B cell (primary cell): ENCODE data around the gene RIOK1. TPM values are rescaled to one million over a fixed set of nuclear protein-coding genes. Genes with fewer than 3 reads are reported as not detected.

Experiments used
- ATAC-seq: fragments of 200-7000 bp; cut with Tn5 transposase; one replicate; pipeline ENCODE4 v1.10.0; 2021; ENCODE audit warnings: low read depth, mild to moderate bottlenecking, moderate number of reproducible peaks, moderate library complexity
- CTCF ChIA-PET: fragments of 350-600 bp; sonication (Branson Sonifier 250); formaldehyde crosslinking; loops from one replicate; lab custom pipeline; 2021; ENCODE audit warnings: antibody characterized with exemption, inconsistent platforms; lab: Charles Lee
- POLR2A ChIA-PET: fragments of 350-600 bp; sonication (Branson Sonifier 250); formaldehyde crosslinking; loops from one replicate; lab custom pipeline; 2021; ENCODE audit warnings: antibody characterized with exemption; lab: Charles Lee
- DNase-seq: peaks from one replicate; pipeline ENCODE4 v3.0.0; 2013
- H2AFZ ChIP-seq: 2 replicates; pipeline ENCODE4 v1.6.1; 2012; ENCODE audit warnings: mild to moderate bottlenecking, low read depth, low read length; ENCODE audit not compliant: insufficient read depth, poor library complexity, severe bottlenecking
- H3K27ac ChIP-seq, 2 donors: 1 replicate in 1 of 2; 2 replicates in 1 of 2; pipeline ENCODE4 v1.5.1; 2012 to 2013; ENCODE audit warnings: low read length in 2 of 2, mild to moderate bottlenecking in 2 of 2, moderate library complexity in 1 of 2
- H3K27me3 ChIP-seq, 4 experiments: fragments of 200-600 bp in 1 of 4; sonication (generic) in 1 of 4; replicated peaks in 1 of 4; 1 replicate in 2 of 4; 2 replicates in 2 of 4; pipeline versions ENCODE4 v1.6.1 to v1.7.0; 2013 to 2016; ENCODE audit warnings: low read length in 3 of 4, mild to moderate bottlenecking in 2 of 4, mixed read lengths in 1 of 4, moderate library complexity in 1 of 4; ENCODE audit not compliant: insufficient read depth in 4 of 4, control insufficient read depth in 3 of 4; ENCODE audit errors: control extremely low read depth in 1 of 4
- H3K36me3 ChIP-seq, 2 experiments: replicated peaks in 1 of 2; 1 replicate in 1 of 2; 2 replicates in 1 of 2; pipeline versions ENCODE4 v1.6.1 to v1.7.1; 2013; ENCODE audit warnings: low read length in 1 of 2; ENCODE audit not compliant: insufficient read depth in 2 of 2, control insufficient read depth in 1 of 2; ENCODE audit errors: control extremely low read depth in 1 of 2, extremely low read depth in 1 of 2
- H3K4me1 ChIP-seq, 2 donors: fragments of 200-600 bp in 1 of 2; sonication (generic) in 1 of 2; 1 replicate in 1 of 2; 2 replicates in 1 of 2; pipeline versions ENCODE4 v1.5.1 to v1.6.1; 2013 to 2017; ENCODE audit warnings: low read length in 2 of 2; ENCODE audit not compliant: control insufficient read depth in 2 of 2, insufficient read depth in 2 of 2
- H3K4me2 ChIP-seq: replicated peaks from 2 replicates; pipeline ENCODE3; 2012; ENCODE audit warnings: mild to moderate bottlenecking, low read depth, low read length; ENCODE audit not compliant: poor library complexity, severe bottlenecking
- H3K4me3 ChIP-seq, 5 experiments: fragments of 200-600 bp in 1 of 5; sonication (generic) in 1 of 5; 1 replicate in 3 of 5; 2 replicates in 2 of 5; pipeline versions ENCODE4 v1.5.1 to v1.7.0; 2011 to 2016; ENCODE audit warnings: low read length in 4 of 5, mild to moderate bottlenecking in 4 of 5, low read depth in 2 of 5, control low read depth in 1 of 5, moderate library complexity in 1 of 5; ENCODE audit not compliant: insufficient read depth in 1 of 5; ENCODE audit errors: control extremely low read depth in 1 of 5, extremely low read depth in 1 of 5
- H3K79me2 ChIP-seq: fragments of 200-600 bp; sonication (generic); one replicate; pipeline ENCODE4 v1.6.0; 2016; ENCODE audit warnings: low read length; ENCODE audit not compliant: control insufficient read depth, insufficient read depth
- H3K9ac ChIP-seq: fragments of 200-600 bp; sonication (generic); 2 replicates; pipeline ENCODE4 v1.6.1; 2017; ENCODE audit warnings: mild to moderate bottlenecking, low read length, moderate library complexity
- H3K9me3 ChIP-seq, 3 donors: one replicate each; pipeline versions ENCODE4 v1.6.1 to v1.7.1; 2013; ENCODE audit warnings: low read length in 2 of 3; ENCODE audit not compliant: control insufficient read depth in 2 of 3, insufficient read depth in 1 of 3; ENCODE audit errors: control extremely low read depth in 1 of 3
- H4K20me1 ChIP-seq: 2 replicates; pipeline ENCODE4 v1.6.0; 2012; ENCODE audit warnings: mild to moderate bottlenecking, low read length; ENCODE audit not compliant: insufficient read depth, control insufficient read depth, poor library complexity, severe bottlenecking
- H3K27ac Mint-ChIP-seq: one replicate; pipeline ENCODE4 v1.8.0; 2021; ENCODE audit warnings: mixed read lengths
- H3K27me3 Mint-ChIP-seq: one replicate; pipeline ENCODE4 v1.8.0; 2021; ENCODE audit warnings: mixed read lengths
- H3K4me1 Mint-ChIP-seq: one replicate; pipeline ENCODE4 v1.8.0; 2021; ENCODE audit warnings: mixed read lengths
- H3K4me3 Mint-ChIP-seq: one replicate; pipeline ENCODE4 v1.8.0; 2021; ENCODE audit warnings: mixed read lengths
- H3K9me3 Mint-ChIP-seq: one replicate; pipeline ENCODE4 v1.8.0; 2022; ENCODE audit warnings: mixed read lengths; ENCODE audit not compliant: insufficient read depth
- CTCF ChIP-seq: fragments of 200-600 bp; IDR thresholded peaks from one replicate; pipeline ENCODE4 v1.8.0; 2022; ENCODE audit warnings: antibody characterized with exemption, mild to moderate bottlenecking
- EZH2 ChIP-seq: IDR thresholded peaks from 2 replicates; pipeline ENCODE4 v1.6.1; 2012; ENCODE audit warnings: borderline replicate concordance, low read depth, mild to moderate bottlenecking, moderate library complexity, low read length; ENCODE audit not compliant: insufficient read depth, poor library complexity, severe bottlenecking
- WGBS: methylation state at CpG from one replicate; pipeline ENCODE4 v1.1.5; 2013; ENCODE audit warnings: missing lambda C conversion rate; ENCODE audit not compliant: insufficient coverage; 5-methylcytosine and 5-hydroxymethylcytosine counted together
- intact Hi-C: fragments of 100-400 bp; cut with micrococcal nuclease; formaldehyde crosslinking; loops from one replicate; pipeline ENCODE4 v1.10.0; 2022
- polyA plus RNA-seq: library from polyadenylated mRNA; depleted of rRNA; stranded (reverse); fragments of >200 nt; gene quantifications from 2 replicates; pipeline ENCODE4 v1.2.3, GENCODE V29; 2012
- total RNA-seq, 2 donors: library from RNA; stranded (reverse); fragments of 120-200 nt in 1 of 2; gene quantifications; 1 replicate in 1 of 2; 2 replicates in 1 of 2; pipeline versions ENCODE4 v1.2.3 to v1.2.4, GENCODE V29; 2013 to 2022

RIOK1 gene
- total and polyA plus RNA-seq, 2 donors (not counting 1 experiment from before 2014, with no cell fraction given) = 13.9 to 25.9 TPM

DNA sequence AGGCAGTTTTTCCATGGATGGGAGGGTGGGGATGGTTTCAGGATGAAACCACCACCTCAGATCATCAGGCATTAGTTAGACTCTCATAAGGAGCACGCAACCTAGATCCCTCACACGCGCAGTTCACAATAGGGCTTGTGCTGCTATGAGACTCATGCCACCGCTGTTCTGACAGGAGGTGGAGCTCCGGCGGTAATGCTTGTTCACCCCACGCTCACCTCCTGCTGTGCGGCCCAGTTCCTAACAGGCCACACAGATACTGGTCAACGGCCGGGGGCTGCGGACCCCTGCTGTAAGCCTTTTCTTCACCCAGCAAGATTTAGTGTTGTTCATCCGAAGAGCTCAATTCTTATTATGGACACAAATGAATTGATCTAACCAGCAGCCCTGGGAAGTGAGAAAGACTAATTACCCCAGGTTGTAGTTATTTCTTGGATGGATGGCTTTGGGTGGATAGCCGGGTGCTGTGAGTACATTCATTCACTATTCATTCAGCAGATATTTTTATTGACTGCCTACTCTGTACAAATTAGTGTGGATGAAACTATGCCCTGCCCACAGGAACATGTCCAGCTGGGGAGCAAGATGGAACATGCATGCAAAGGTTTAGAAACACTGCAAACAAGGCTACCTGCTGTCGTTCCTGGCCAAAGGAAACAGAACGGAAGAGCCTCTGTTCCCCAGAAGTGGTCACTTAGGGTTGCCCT, 57.2 kb downstream of the RIOK1 start:
- no peaks in the 10 kb centered on the region for H4K20me1 ChIP-seq
- no peaks in the 10 kb centered on the region for H3K4me1 ChIP-seq
- Mint-ChIP-seq H3K27ac (no peak overlapping the region), H3K4me1 (no peaks in the 10 kb centered on the region), H3K27me3 (peaks cover 15% of the 10 kb centered on the region), H3K9me3 (no peaks in the 10 kb centered on the region), H3K4me3 (no peak overlapping the region)
- H3K9me3 ChIP-seq = no peaks in the 10 kb centered on the region
- CTCF ChIA-PET = no interaction called here
- H3K4me2 ChIP-seq = no peak overlapping the region
- H3K79me2 ChIP-seq = no peaks in the 10 kb centered on the region
- 95% methylated on average over 12 of the region's 15 CpGs for WGBS
- POLR2A ChIA-PET = no interaction called here
- H3K27ac ChIP-seq = no peak overlapping the region
- no peak for ATAC-seq
- no peaks in the 10 kb centered on the region for H3K36me3 ChIP-seq
- H3K4me3 ChIP-seq = no peak overlapping the region
- intact Hi-C loops = no loop called here
- H3K27me3 ChIP-seq = no peaks in the 10 kb centered on the region
- no peak overlapping the region for H3K9ac ChIP-seq
- no peak overlapping the region for H2AFZ ChIP-seq
- no peak for DNase-seq
- TF ChIP-seq EZH2 (no peak), CTCF (no peak)

DNA sequence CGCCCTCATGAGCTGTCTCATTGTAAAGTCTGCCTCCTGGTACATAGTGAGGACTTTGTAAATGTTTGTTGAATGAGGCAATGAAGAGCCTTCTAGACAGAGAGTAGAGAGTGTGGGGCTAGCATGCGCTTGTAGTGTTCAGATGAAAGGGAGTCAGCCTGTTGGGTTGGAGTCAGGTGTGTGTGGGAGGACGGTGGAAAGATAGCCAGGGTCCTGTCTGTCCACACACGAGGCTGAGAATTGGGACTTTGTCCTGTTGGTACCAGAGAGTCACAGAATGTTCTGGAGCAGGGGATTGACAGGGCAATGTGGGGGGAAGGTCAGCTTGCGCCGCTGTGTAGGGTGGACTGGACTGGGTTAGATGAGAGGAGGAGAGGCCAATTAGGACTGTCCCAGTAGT, 58.6 kb downstream of the RIOK1 start:
- intact Hi-C loops = no loop called here
- Histone ChIP-seq H3K36me3 (no peaks in the 10 kb centered on the region), H3K4me2 (no peak overlapping the region), H3K27ac (no peak overlapping the region), H3K79me2 (no peaks in the 10 kb centered on the region), H3K4me3 (no peak overlapping the region), H3K27me3 (no peaks in the 10 kb centered on the region), H3K9me3 (no peaks in the 10 kb centered on the region), H3K4me1 (no peaks in the 10 kb centered on the region), H2AFZ (no peak overlapping the region), H4K20me1 (no peaks in the 10 kb centered on the region), H3K9ac (no peak overlapping the region)
- Mint-ChIP-seq H3K9me3 (no peaks in the 10 kb centered on the region), H3K27me3 (peaks cover 15% of the 10 kb centered on the region), H3K4me1 (no peaks in the 10 kb centered on the region), H3K4me3 (no peak overlapping the region), H3K27ac (no peak overlapping the region)
- WGBS = 90% methylated on average over 5 of the region's 6 CpGs
- no peak for TF ChIP-seq EZH2
- TF ChIP-seq CTCF = no peak
- ChIA-PET POLR2A (no interaction called here), CTCF (no interaction called here)
- ATAC-seq = no peak
- DNase-seq = no peak
